ENCODE measurements around the gene IL34. TPM values are rescaled to one million over a fixed set of nuclear protein-coding genes. Genes with fewer than 3 reads are reported as not detected.

The IL34 gene
- total RNA-seq, 1 donor from 2014 or later, result 2.4 TPM

- DNase-seq (ENCODE audit: low spot score), result no peak
Measured at GRCh38 chr16:70687102-70687511, 40.7 kb downstream of the IL34 start.

- DNase-seq (ENCODE audit: low spot score), result no peak
Measured at GRCh38 chr16:70687671-70688245, 41.4 kb downstream of the IL34 start.

GRCh38 chr16:70688246-70688742 lies 41.9 kb downstream of the IL34 start:
- DNase-seq (ENCODE audit: low spot score), result no peak

- DNase-seq (ENCODE audit: low spot score), result no peak
Measured at GRCh38 chr16:70689035-70689969, 42.9 kb downstream of the IL34 start.

- no peak for DNase-seq (ENCODE audit: low spot score)
Measured at GRCh38 chr16:70689970-70690891, 43.9 kb downstream of the IL34 start.

GRCh38 chr16:70691223-70692129 lies 45.1 kb downstream of the IL34 start:
- no peak for DNase-seq (ENCODE audit: low spot score)

- DNase-seq (ENCODE audit: low spot score), result no peak
Measured at GRCh38 chr16:70692130-70692872, 45.9 kb downstream of the IL34 start.

- no peak for DNase-seq (ENCODE audit: low spot score)
Measured at GRCh38 chr16:70692873-70693671, 46.7 kb downstream of the IL34 start.

GRCh38 chr16:70694088-70694867 lies 47.9 kb downstream of the IL34 start:
- DNase-seq (ENCODE audit: low spot score), result no peak

- no peak for DNase-seq (ENCODE audit: low spot score)
Measured at GRCh38 chr16:70694868-70695218, 48.5 kb downstream of the IL34 start.

GRCh38 chr16:70695331-70696070 lies 49.1 kb downstream of the IL34 start:
- no peak for DNase-seq (ENCODE audit: low spot score)

- DNase-seq (ENCODE audit: low spot score), result no peak
Measured at GRCh38 chr16:70696355-70696754, 50.0 kb downstream of the IL34 start.

GRCh38 chr16:70696952-70697593 lies 50.7 kb downstream of the IL34 start:
- no peak for DNase-seq (ENCODE audit: low spot score)

- no peak for DNase-seq (ENCODE audit: low spot score)
Measured at GRCh38 chr16:70697594-70698170, 51.3 kb downstream of the IL34 start.

GRCh38 chr16:70698901-70699300 lies 52.5 kb downstream of the IL34 start:
- DNase-seq (ENCODE audit: low spot score), result no peak

- no peak for DNase-seq (ENCODE audit: low spot score)
Measured at GRCh38 chr16:70699696-70700095, 53.3 kb downstream of the IL34 start.

Measured in mesenteric fat pad (tissue), 1 donor.